HCT116 (cell line): ENCODE results near the gene GIT1.

Experiments used
- CEBPB ChIP-seq: IDR thresholded peaks from 2 replicates; pipeline ENCODE4 v1.6.1; 2012; ENCODE audit warnings: low read depth
- CTCF ChIP-seq, 3 experiments: fragments of 200-600 bp in 1 of 3; sonication (generic) in 1 of 3; IDR thresholded peaks in 2 of 3; conservative IDR thresholded peaks in 1 of 3; 2 replicates each; pipeline ENCODE4 v1.5.1; 2012 to 2017; ENCODE audit warnings: low read depth in 2 of 3, low read length in 2 of 3, antibody characterized with exemption in 1 of 3, borderline replicate concordance in 1 of 3, control low read depth in 1 of 3, mild to moderate bottlenecking in 1 of 3, mixed read lengths in 1 of 3, mixed run types in 1 of 3, moderate library complexity in 1 of 3; ENCODE audit not compliant: insufficient read depth in 1 of 3
- ELF1 ChIP-seq: IDR thresholded peaks from 2 replicates; pipeline ENCODE4 v1.6.1; 2012; ENCODE audit warnings: low read depth, borderline replicate concordance
- EZH2phosphoT487 ChIP-seq: fragments of 200-600 bp; IDR thresholded peaks from 2 replicates; pipeline ENCODE4 v1.6.1; 2018; ENCODE audit warnings: antibody characterized with exemption, borderline replicate concordance

GRCh38 chr17:29566473-29567303, 22.8 kb downstream of the GIT1 start, which contains the start of gene ABHD15:
- no peak for TF ChIP-seq CTCF (IDR thresholded peaks at IDR 0.05 in 2 of 3, conservative IDR thresholded peaks at IDR 0.05 in 1 of 3; ENCODE audit: borderline replicate concordance in 1 of 3, insufficient read depth in 1 of 3, low read depth in 2 of 3, low read length in 2 of 3)
- no peak for TF ChIP-seq CEBPB
- TF ChIP-seq EZH2phosphoT487, result no peak
- no peak for TF ChIP-seq ELF1
